ENCODE measurements around the gene ATP6V0A1. TPM values are rescaled to one million over a fixed set of nuclear protein-coding genes. Genes with fewer than 3 reads are reported as not detected.
"Not testable (repeated sequence)": the region's sequence is repeated elsewhere in the genome, so short reads cannot be mapped to it uniquely, and the experiment has no call there.

The ATP6V0A1 gene
- total RNA-seq, 1 donor from 2014 or later, result 11.4 TPM

DNA sequence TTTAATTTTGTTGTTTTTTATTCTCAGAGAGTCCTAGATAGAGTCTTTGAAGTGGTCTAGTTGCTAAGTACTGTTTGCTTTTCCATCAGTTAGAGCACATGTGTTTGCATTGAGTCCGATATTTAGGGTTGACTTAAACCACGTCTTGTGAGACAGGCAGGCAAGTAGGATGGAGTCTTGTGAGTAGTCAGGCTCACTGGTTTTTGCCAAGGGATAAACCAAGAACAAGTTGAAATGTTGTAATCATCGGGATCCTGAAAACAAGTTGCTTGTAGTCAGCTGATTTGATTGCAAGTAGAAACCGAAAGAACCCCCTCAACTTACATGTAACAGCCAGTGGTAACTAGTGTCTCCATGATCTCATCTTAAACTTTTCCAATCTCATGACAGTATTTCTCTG, 17.2 kb downstream of the ATP6V0A1 start:
- intact Hi-C loops (cut with micrococcal nuclease), result no loop called here

GRCh38 chr17:42476411-42476810, 17.7 kb downstream of the ATP6V0A1 start:
- intact Hi-C loops (cut with micrococcal nuclease), result no loop called here

DNA sequence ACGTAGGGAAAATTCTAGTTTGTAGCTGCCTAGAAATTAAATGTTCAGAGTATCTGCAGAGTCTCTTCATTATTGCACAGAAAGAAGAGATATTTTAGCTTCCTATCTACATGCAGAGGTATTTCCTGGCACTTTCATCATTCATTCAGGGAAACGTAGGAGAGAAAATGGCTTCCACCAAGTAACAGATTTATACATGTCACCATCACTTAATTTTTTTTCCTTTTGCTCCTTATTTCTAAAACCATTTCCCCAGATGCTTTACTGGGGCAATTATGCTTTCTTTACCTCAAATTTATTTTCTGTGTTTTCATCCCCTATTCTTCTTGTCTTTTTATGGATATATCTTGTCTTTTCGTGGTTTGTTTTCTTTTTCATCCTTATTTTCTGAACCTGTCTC, 18.5 kb downstream of the ATP6V0A1 start:
- intact Hi-C loops (cut with micrococcal nuclease), result no loop called here

- intact Hi-C loops (cut with micrococcal nuclease), result not testable (repeated sequence)
These were observed 19.1 kb downstream of the ATP6V0A1 start for GRCh38 chr17:42477824-42478223.

DNA sequence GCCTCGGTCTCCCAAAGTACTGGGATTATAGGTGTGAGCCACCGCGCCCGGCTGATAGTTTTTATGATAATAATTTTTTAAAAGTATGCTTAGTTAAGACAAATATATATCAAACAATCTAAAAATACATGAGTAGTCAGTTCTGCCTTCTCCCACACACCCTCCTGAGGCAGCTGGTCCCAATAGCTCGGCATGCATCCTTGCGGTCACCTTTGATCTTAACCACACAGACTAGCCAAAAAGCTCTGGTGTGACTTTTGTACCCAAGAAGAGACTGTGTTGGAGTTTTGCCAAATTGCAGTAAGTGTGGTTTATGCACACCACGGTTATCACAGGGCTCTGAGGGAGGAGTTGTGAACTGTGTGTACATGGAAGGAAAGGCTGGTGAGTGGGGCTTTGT, 25.6 kb downstream of the ATP6V0A1 start:
- intact Hi-C loops (cut with micrococcal nuclease), result loop anchor here (1.0 kb wide), 1 partner anchor 147 kb away; no protein-coding TSS in a partner anchor

DNA sequence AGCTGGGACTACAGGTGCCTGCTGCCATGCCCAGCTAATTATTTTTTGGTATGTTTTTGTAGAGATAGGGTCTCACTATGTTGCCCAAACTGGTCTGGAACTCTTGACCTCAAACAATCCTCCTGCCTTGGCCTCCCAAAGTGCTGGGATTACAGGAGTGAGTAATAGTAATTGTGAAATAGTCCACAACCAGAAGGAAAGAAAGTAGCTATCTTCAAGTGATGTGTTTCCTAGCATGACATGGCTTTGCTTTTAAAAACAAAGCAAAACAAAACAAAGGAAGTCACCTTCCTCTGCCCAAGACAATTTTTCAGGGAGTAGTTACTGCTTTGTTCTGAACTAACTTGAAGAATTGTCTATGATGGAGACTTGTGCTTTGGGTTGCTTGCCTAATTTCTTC, 27.0 kb downstream of the ATP6V0A1 start:
- intact Hi-C loops (cut with micrococcal nuclease), result no loop called here

- intact Hi-C loops (cut with micrococcal nuclease), result no loop called here
These were observed 29.4 kb downstream of the ATP6V0A1 start for GRCh38 chr17:42488032-42488431.

GRCh38 chr17:42493319-42493718, 34.6 kb downstream of the ATP6V0A1 start:
- intact Hi-C loops (cut with micrococcal nuclease), result no loop called here

DNA sequence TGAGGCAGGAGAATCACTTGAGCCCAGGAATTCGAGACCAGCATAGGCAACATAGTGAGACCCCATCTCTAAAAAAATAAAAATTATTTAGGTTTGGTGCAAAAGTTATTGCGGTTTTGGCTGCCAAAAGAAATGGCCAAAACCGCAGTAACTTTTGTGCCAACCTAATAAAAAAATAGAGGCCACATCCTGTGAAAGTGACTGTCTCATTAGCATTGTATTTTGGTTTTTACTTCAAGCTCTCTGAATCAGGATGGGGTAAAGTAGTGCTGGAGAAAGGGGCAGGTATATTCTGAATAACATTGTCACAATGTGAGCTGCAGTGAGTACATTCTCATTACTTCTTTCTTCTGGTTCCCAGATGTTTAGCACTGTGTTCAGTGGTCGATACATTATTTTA, 36.0 kb downstream of the ATP6V0A1 start:
- intact Hi-C loops (cut with micrococcal nuclease), result no loop called here

GRCh38 chr17:42498828-42499227, 40.1 kb downstream of the ATP6V0A1 start:
- intact Hi-C loops (cut with micrococcal nuclease), result no loop called here

DNA sequence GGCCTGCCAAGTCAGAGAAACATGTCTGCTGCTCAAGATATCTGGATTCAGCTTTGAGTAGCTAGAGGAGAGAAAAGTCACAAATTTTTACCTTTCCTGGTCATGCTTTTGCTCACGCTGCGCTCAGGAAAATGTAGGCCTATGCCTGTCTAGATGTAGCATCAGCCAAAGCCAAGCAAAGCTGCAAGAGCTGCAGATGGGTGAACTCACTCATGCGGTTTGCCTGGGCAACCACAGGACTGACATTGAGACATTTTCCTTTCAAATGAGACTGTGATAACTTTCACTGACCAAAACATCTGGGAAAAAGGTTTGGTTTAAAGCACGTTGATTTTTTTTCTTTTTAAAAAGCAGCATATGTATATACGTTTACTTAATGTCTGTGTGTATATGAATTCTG, 43.4 kb downstream of the ATP6V0A1 start:
- intact Hi-C loops (cut with micrococcal nuclease), result no loop called here

- intact Hi-C loops (cut with micrococcal nuclease), result no loop called here
These were observed 44.2 kb downstream of the ATP6V0A1 start for GRCh38 chr17:42502926-42503325.

- intact Hi-C loops (cut with micrococcal nuclease), result no loop called here
These were observed 49.0 kb downstream of the ATP6V0A1 start for GRCh38 chr17:42507671-42508070.

DNA sequence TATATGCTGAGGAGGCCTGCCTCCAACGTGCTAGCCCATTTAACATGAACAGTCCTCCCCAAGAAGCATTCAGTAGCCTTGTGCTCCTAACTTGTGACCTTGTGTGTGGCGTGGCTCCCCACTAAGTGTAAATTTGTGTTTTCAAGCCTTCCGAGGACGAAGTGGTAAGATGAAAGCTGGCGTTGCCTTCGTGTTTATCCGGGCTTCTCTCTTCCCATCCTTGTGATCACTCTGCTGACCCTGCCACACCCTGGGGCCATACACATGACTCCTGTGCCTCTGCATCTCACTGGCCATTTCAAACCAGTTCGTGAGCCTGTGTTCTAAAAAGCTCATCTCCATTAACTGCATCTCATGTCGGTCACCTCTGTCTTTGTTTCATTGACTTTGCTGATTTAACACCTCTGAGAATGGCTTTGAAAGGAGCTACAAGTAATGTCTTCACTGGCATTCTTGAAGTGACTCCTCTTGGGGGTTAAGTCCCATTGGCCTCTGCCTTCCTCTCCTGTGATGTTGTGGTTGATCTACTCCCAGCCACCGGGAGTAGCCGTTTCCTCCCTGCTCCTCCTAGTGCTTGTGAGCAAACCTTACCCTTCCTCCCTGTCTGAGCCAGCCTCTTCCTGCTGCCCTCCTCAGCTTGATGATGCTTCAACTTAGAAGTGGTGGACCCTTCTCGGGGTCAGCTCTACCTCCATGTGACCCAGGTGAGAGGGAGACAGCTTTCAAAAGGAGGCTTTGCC, 49.9 kb downstream of the ATP6V0A1 start:
- intact Hi-C loops (cut with micrococcal nuclease), result no loop called here

- intact Hi-C loops (cut with micrococcal nuclease), result no loop called here
These were observed 50.7 kb downstream of the ATP6V0A1 start for GRCh38 chr17:42509409-42509808.

- intact Hi-C loops (cut with micrococcal nuclease), result no loop called here
These were observed 51.2 kb downstream of the ATP6V0A1 start for GRCh38 chr17:42509841-42510240.

GRCh38 chr17:42512246-42512645, 53.6 kb downstream of the ATP6V0A1 start:
- intact Hi-C loops (cut with micrococcal nuclease), result no loop called here

DNA sequence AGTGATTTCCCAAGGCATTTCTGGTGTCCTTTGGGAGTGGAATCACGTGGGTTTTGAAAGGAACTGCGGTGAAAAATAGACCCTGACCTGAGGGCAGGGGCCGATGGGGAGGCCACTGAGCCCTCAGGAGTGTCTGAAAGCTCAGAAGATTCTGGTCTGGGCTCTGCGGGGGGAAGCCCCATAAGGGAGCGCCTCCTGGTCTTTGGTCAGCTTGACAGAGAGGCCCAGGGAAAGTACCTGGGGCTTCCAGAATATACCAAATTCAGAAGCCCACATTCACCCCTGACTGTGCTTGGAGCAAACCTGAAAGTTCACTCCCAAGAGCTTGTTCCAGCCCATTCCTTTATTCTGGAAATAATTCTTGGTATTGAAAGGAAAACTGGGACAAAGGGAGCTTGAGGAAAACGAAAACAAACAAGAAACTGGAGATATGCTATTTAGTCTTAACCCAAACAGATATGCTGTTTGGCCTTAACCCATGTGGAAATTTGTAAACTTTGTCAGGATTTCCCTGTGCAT, 54.1 kb downstream of the ATP6V0A1 start:
- intact Hi-C loops (cut with micrococcal nuclease), result no loop called here

DNA sequence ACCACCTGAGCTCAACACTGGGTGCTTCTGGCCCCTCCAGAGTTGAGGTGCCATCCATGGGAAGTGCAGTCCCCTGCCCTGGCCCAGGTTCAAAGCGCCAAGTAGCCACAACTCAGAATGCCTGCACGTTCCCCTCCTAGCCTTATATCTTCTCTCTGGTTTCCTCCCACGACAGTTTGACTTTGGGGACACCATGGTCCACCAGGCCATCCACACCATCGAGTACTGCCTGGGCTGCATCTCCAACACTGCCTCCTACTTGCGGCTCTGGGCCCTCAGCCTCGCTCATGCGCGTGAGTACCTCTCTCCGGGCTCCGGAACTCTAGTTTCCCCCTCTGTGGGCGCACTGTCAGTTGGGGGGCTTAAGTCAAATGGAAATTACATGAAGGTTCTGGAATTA, 55.0 kb downstream of the ATP6V0A1 start:
- intact Hi-C loops (cut with micrococcal nuclease), result no loop called here

DNA sequence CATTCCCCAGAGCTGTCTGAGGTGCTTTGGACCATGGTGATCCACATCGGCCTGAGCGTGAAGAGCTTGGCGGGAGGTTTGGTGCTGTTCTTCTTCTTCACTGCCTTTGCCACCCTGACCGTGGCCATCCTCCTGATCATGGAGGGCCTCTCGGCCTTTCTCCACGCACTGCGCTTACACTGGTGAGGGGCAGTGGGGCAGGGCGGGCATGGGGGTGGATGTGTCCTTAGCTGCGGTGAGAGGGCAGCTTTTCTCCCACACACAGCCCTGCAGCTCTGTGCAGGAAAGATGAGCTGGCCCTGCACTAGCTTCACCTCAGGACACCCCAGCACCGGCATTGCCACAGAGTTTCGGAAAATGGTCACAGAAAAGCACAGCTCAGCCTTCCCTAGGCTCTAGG, 55.6 kb downstream of the ATP6V0A1 start:
- intact Hi-C loops (cut with micrococcal nuclease), result no loop called here

GRCh38 chr17:42514867-42515266, 56.2 kb downstream of the ATP6V0A1 start:
- intact Hi-C loops (cut with micrococcal nuclease), result loop anchor here (5.0 kb wide), 1 partner anchor 73 kb away; no protein-coding TSS in a partner anchor

DNA sequence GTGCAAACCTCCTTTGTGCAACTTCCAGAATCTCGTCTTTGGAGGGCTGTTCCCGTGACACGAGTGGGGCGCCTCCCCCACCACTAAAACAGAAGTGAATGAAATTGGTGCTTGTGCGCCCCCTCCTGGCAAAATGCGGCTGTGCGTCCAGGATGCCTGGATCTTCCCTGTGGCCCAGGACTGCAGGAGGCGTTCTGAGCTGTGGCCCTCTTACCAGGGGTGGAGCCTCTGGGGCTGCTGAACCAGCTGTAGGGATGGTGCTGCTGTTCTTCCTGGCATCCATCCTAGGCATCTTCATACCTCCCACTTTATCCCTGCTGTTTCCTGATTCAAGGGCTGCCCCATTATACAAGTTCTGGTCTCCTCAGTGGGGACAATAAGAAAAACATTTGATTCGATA, 58.8 kb downstream of the ATP6V0A1 start:
- intact Hi-C loops (cut with micrococcal nuclease), result loop anchor here (1.0 to 5.0 kb wide), 5 partner anchors 10 to 195 kb away; partner anchors contain the start of gene ATP6V0A1
